Right renal cortex interstitium (tissue), 3 donors: ENCODE measurements around the gene SDHAF4. TPM values are rescaled to one million over a fixed set of nuclear protein-coding genes. Genes with fewer than 3 reads are reported as not detected.
A peak's percentile ranks its signal among the peaks of the same experiment; 100 is the strongest.
"Not testable (repeated sequence)": the region's sequence is repeated elsewhere in the genome, so short reads cannot be mapped to it uniquely, and the experiment has no call there.

Source experiments
- DNase-seq, 3 donors: peaks; one replicate each; pipeline ENCODE4 v3.0.0-alpha.2; 2013; ENCODE audit warnings: low read depth in 3 of 3, low spot score in 2 of 3
- polyA plus RNA-seq, 3 donors: library from polyadenylated mRNA; unstranded; fragments of 120-200 nt; gene quantifications; one replicate each; pipeline ENCODE4 v1.2.1, GENCODE V29; 2013; ENCODE audit not compliant: insufficient read length in 3 of 3

SDHAF4 gene
- 10 to 100 TPM; 15.8 to 21.6 (median 21.4) TPM for polyA plus RNA-seq

GRCh38 chr6:70566751-70567382 lies at the start of gene SDHAF4:
TSS of gene SDHAF4 (plus strand) at chr6:70566930. CDS start at chr6:70566941, 11 bp downstream.
- DNase-seq = peak; percentile 82 to 85 (median 82)

GRCh38 chr6:70518723-70519122 lies 48.0 kb upstream of the SDHAF4 start:
- DNase-seq = no peak

GRCh38 chr6:70520575-70520974 lies 46.2 kb upstream of the SDHAF4 start:
- peak in 1 of 3 donors; percentile 1 for DNase-seq

DNA sequence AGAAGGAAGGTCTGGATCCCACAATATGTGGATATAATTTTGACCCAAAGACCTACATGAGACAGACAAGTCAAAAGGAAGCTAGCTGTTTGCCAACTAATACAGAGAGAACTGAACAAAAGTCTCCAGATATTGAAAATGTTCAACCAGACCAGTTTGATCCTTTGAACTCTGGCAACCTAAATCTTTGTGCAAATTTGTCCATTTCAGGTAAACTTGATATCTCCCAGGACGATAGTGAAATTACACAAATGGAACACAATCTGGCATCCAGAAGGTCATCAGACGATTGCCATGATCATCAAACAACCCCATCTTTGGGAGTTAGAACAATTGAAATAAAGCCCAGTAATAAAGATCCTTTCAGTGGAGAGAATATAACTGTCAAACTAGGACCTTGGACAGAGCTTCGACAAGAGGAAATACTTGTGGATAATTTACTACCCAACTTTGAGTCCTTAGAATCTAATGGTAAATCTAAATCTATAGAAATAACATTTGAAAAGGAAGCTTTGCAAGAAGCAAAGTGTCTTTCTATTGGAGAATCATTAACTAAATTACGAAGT lies 41.9 kb upstream of the SDHAF4 start:
- DNase-seq = no peak

GRCh38 chr6:70527071-70527737 lies 39.5 kb upstream of the SDHAF4 start:
- DNase-seq = no peak

- DNase-seq = no peak
Measured at GRCh38 chr6:70530023-70530422, 36.7 kb upstream of the SDHAF4 start.

DNA sequence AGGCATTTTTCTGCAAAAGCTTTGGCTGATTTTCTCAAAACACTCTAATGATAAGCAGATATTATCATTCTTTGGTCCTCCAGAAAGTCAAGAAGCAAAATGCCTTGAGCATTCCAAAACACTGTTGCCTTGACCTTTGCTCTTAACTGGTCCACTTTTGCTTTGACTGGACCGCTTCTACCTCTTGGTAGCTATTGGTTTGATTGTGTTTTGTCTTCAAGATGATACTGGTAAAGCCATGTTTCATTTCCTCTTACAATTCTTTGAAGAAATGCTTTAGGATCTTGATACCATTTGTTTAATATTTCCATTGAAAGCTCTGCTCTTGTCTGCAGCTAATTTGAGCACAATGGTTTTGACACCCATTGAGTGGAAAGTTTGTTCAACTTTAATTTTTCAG lies 35.6 kb upstream of the SDHAF4 start:
- no peak for DNase-seq

DNA sequence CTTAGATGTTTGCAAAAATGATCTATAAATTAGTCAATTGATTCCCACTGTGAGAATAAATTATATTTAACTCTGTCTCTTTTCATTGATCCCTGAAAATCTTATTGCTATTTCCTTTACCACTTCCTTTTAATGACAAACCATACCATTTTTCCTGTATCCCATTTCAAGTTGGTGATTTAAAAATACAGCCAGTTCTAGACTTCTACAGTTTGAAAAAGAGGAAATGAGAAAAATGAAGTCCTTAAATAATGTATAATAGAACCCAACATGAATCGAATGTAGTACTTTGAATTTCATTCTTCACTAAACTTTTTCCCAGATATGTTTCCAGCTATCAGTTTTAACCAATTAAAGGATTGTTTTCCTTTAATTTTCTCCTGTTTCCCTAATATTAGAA lies 29.5 kb upstream of the SDHAF4 start:
- DNase-seq = no peak

GRCh38 chr6:70538376-70538775 lies 28.4 kb upstream of the SDHAF4 start:
- DNase-seq = no peak

DNA sequence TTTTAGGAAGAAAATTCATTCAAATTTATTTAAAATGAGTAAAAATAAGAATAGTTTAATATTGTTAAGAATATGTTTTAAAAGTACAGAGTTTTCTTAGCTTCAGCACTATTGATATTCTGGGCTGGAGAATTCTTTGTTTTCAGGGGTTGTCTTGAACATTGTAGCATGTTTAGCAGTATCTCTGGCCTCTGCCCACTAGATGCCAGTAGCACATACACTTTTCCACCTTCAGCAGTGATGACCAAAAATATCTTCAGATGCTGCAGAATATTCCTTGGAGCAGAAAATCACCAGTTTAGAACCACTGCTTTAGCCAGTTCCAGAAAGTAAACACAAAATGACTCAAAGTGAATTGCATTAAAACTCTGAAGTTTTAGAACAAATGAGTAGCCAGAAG lies 19.4 kb upstream of the SDHAF4 start:
- no peak for DNase-seq

DNA sequence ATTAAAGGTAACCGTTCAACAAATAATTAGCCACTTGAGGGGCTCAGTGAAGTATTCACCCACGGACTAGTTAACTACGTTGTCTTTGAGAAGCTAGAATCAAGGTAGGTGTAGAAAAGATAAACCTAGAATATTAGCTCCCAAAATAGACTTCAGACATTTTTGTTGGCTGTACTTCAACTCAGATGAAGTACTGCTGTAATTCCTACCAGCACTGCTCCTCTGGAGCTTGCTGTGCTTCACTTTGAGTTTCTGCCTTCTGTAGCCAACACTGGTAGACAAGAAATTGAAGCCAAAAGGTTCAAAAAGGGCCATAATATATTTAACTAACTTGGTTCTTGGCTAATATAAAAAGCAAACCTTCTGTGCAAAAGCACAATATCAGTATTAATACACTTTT lies 18.8 kb upstream of the SDHAF4 start:
- DNase-seq = no peak

DNA sequence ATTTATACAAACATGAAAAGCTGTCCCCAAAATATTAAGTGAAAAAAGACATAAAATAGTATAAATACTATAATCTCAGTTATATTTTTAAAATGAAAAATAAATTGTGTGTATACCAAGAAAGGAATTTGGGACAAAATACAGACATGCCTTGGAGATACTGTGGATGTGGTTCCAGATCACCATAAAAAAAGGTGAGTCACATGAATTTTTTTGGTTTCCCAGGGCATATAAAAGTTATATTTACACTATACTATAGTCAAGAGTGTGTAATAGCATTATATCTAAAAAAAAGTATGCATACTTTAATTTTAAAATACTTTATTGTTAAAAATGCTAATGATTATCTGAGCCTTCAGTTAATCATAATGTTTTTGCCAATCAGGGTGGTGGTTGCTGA lies 17.4 kb upstream of the SDHAF4 start:
- no peak for DNase-seq

DNA sequence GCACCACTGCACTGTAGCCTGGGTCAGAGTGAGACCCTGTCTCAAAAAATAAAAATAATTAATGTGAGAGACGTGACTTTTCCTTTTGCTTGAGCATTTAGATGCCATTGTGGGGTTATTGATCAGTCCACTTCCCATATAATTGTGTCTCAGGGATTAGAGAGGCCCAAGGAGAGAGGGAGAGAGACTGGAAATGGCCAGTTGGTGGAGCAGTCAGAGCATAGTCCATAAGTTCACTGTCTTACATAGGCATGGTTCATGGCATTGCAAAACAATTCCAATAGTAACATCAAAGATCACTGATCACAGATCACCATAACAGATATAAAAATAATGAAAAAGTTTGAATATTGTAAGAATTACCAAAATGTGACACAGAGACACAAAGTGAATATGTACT lies 15.2 kb upstream of the SDHAF4 start:
- no peak for DNase-seq

- DNase-seq = not testable (repeated sequence)
Measured at GRCh38 chr6:70552286-70552940, 14.3 kb upstream of the SDHAF4 start.

DNA sequence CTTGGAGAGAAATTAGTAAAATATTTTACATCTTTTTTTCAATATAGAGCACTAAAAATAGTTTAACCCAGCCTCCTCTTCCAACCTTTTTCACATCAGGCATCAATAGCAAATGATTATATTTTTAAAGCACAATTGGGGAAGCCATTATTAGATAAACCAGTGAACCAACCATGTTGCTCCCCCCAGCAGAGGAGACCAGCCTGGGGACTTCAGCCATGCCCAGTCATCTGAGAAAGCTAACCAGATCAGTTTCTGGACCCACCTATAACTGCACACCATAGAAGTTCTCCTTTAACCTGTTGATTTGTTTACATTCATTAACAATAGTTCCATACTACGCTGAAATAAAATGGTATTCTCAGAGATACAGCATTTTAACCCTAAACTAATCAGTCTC lies 13.8 kb upstream of the SDHAF4 start:
- no peak for DNase-seq

DNA sequence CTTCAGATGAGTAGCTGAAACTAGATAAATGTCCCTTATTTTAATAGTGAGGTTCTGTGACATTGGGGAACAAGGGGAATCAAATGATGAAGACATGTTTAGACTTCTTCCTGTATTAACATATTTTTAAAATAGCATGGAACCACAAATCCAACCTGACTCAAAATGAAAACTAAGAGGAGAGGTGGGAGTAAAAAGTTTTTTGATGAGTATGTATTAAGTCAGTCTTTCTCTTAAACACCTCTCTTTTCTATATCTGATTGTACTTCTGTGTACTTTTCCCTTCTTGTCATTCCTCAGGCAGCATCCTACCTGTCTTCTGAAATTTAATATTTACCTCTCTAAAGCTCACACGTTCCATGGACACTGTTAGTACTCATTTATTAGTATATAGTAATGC lies 8.7 kb upstream of the SDHAF4 start:
- DNase-seq = no peak

- DNase-seq = not testable (repeated sequence)
Measured at GRCh38 chr6:70562401-70562800, 4.3 kb upstream of the SDHAF4 start.

GRCh38 chr6:70563530-70563929 lies 3.2 kb upstream of the SDHAF4 start:
- no peak for DNase-seq

DNA sequence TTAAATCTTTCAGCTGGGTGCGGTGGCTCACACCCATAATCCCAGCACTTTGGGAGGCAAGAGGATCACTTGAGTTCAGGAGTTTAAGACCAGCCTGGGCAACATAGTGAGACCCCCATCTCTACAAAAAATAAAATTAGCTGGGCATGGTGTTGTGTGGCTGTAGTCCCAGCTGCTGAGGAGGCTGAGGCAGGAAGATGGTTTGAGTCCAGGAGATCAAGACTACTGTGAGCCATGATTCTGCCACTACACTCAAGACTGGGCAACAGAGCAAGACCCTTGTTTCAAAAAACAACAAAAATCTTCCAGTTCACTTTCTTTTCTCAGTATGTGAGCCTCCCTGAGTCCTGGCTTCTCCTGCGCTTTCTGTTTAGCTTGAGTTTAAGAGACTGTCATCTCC lies 7.9 kb downstream of the SDHAF4 start:
- no peak for DNase-seq

DNA sequence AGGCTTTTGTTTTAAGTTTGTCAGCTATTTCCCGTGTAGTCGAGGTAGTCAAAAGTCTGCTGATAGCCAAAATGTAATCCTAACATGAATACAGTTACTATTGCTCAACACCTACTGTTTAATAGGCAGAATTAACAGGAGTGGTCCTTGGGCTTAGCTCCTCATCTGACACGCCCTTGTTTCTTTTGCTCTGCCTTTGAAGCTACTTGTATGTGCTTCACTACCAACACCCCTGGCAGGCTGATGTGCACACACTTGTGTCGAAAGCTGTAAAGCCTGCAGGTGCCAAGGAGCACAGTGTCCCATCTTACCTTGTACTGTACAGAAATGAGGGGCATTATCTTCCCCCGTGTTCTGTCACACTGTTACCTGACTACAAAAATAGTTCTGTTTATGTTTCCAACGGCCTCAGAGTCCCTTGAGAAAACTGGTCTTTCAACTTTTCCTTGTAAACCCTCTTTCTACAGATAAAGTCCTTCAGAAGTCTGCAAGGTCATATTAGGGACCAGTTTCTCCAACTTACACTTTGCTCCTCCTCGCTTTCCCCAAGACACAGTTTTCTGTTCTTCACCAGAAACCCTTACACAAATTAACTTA lies 9.3 kb downstream of the SDHAF4 start:
- no peak for DNase-seq

- no peak for DNase-seq
Measured at GRCh38 chr6:70586114-70586513, 19.4 kb downstream of the SDHAF4 start.
